IPS-11a (cell line): ENCODE measurements around the gene SMG1.
"Not testable (repeated sequence)": the region's sequence is repeated elsewhere in the genome, so short reads cannot be mapped to it uniquely, and the experiment has no call there.

Source experiments
- H3K4me3 ChIP-seq: one replicate; pipeline ENCODE4 v1.5.1; 2013; ENCODE audit warnings: low read depth, low read length, control low read depth

Gene SMG1

DNA sequence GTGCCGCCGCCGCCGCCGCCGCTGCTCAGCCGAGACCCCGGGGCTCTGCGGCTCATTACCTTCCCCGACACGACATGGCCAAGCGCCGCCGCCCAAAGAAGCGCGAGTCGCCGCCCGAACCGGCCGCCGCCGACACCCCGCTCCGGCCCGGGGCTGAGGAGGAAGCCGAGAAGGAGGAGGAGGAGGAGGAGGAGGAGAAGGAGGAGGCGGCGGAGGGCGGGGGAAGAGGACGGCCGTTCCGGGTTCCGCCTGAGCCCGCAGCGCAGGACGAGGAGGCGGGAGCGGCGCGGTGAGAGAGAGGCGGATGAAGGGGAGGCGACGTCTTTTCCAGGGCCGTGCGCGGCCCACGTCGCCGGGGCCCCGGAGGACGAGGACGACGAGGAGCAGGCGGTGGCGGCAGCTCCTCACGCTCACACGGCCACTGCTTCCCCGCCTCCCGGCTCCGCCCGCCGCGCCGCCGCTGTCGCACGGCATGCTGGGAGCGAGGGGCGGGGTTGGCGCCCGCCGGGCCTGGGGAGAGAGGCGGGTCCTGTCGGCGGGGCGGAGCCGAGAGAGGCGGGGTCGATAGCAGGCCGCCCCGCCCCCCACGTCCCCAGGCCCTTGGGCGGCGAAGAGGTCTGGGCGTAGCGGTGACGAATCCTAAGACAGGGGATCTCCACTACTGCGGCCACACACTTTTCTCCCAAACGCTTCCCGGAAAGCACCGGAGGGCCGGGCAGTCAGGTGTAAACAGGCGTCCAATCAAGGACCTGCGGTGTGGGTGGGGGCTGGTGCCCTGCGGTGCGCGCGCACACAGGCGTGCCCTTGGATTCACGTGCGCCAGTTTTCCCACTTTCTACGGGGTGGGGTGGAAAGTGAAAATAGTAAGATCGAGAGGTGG is at the start of gene SMG1:
TSS of gene SMG1 (minus strand) at position 423 of the 880 bp plus-strand sequence. CDS start at position 56, 367 bp downstream.
- peak within 1 kb of the TSS; percentile 83 for H3K4me3 ChIP-seq

DNA sequence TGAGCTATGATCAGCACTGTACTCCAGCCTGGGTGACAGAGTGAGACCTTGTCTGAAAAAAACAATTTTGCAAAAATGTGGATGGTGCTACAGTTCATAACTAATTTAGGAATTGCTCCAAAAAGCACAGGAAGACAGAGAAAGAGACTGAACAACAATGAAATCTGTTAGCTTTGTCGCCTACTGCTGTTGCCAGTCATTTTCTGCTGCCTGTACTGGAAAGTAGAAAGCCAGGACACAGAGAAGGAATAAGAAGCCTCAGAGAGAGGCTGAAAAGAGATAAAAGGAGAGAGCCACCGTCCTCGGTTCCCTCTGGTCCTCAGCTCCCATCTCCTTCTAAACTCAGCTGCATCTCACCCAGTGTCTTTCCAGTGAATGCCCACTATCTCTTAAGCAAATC is 48.9 kb upstream of the SMG1 start:
- no peak overlapping the region for H3K4me3 ChIP-seq

DNA sequence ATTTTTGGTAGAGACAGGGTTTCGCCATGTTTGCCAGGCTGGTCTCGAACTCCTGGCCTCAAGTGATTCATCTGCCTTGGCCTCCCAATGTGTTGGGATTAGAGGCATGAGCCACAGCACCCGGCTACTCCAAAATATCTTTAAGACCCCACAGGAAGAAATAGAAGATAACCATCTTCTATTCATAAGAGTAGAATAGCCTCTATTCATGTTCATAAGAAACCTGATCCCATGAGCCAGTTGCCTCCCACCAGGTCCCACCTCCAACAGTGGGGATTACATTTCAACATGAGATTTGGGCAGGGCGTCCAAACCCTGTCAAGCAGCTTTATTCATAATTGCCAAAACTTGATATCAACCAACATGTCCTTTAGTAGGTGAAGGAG is 43.6 kb upstream of the SMG1 start:
- H3K4me3 ChIP-seq = no peak overlapping the region

GRCh38 chr16:18969050-18969854 is 43.0 kb upstream of the SMG1 start:
- H3K4me3 ChIP-seq = no peak overlapping the region

- H3K4me3 ChIP-seq = no peak overlapping the region
Measured at GRCh38 chr16:18966791-18967190, 40.6 kb upstream of the SMG1 start.

GRCh38 chr16:18965555-18965954 is 39.3 kb upstream of the SMG1 start:
- no peak overlapping the region for H3K4me3 ChIP-seq

GRCh38 chr16:18959031-18959505 is 32.9 kb upstream of the SMG1 start:
- no peak overlapping the region for H3K4me3 ChIP-seq

- no peak overlapping the region for H3K4me3 ChIP-seq
Measured at GRCh38 chr16:18958621-18959029, 32.4 kb upstream of the SMG1 start.

DNA sequence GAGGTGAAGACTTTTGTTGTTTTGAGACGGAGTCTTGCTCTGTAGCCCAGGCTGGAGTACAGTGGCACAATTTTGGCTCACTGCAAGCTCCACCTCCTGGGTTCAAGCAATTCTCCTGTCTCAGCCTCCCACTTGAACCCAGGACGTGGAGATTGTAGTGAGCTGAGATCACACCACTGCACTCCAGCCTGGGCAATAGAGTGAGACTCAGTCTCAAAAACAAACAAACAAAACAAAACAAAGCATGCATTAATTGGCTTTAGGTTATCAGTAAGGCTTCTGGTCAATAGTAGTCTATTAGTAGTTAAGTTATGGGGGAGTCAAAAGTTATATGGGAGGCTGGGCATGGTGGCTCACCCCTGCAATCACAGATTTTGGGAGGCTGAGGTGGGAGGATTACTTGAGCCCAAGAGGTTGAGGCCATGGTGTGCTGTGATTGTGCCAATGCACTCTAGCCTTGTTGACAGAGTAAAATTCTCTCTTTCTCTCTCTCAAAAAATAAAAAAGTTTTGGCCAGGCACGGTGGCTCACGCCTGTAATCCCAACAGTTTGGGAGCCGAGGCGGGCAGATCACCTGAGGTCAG is 30.5 kb upstream of the SMG1 start:
- H3K4me3 ChIP-seq = not testable (repeated sequence)

GRCh38 chr16:18955874-18956580 is 29.8 kb upstream of the SMG1 start:
- not testable (repeated sequence) for H3K4me3 ChIP-seq

- no peak overlapping the region for H3K4me3 ChIP-seq
Measured at GRCh38 chr16:18953547-18953946, 27.3 kb upstream of the SMG1 start.

DNA sequence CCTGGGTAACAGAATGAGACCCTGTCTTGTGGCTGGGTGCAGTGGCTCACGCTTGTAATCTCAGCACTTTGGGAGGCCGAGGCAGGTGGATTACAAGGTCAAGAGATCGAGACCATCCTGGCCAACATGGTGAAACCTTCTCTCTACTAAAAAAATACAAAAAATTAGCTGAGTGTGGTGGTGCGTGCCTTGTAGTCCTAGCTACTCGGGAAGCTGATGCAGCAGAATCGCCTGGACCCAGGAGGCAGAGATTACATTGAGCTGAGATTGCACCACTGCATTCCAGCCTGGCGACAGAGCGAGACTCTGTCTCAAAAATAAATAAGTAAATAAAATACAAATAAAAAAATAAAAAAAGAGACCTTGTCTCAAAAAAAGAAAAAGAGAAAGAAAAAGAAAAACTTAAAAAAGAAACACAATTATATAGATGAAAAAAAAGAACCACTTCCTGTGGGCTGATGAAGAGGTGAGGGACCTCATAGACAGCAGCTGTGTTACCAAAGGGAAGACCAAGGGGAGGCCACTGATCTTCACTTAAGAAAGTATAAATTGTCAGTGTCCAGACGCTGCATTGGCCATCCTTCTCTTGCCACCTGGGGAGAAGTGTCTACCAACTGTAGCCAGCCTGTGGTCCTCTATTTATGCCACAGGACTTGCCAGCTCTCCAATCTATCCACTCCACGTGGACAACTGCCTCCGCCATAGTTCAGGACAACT is 24.4 kb upstream of the SMG1 start:
- no peak overlapping the region for H3K4me3 ChIP-seq

DNA sequence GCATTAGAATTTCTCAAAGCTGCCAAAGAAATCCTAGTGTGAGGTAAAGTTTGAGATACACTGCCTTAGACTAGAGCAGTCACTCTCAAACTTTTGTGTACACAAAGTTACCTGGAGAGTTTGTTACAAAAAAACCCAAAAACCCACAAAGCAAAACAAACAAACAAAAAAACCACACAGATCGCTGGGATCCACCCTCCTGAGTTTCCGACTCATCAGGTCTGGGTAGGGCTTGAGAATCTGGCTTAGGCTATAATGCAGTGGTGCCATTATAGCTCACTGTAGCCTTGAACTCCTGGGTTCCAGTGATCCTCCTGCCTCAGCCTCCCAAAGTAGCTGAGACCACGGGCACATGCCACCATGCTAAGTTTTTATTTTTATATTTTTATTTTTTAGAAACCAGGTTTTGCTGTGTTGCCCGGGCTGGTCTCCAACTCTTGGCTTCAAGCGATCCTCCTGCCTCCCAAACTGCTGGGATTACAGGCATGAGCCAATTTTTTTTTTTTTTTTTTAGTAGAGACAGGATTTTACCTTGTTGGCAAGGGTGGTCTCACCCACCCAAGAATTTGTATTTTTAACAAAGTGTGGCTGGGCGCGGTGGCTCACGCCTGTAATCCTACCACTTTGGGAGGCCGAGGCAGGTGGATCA is 22.3 kb upstream of the SMG1 start:
- H3K4me3 ChIP-seq = no peak overlapping the region

- H3K4me3 ChIP-seq = no peak overlapping the region
Measured at GRCh38 chr16:18945233-18945632, 19.0 kb upstream of the SMG1 start.

DNA sequence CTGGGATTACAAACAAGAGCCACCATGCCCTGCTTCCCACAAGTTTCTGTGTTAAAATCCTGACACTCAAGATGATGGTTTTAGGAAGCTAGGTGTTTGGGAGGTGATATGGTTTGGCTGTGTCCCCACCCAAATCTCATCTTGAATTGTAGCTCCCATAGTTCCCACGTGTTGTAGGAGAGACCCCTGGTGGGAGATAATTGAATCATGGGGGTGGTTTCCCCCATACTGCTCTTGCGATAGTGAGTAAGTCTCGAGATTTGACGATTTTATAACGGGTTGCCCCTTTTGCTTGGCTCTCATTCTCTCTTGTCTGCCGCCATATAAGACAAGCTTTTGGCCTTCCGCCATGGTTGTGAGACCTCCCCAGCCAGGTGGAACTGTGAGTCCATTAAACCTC is 17.2 kb upstream of the SMG1 start:
- H3K4me3 ChIP-seq = no peak overlapping the region

DNA sequence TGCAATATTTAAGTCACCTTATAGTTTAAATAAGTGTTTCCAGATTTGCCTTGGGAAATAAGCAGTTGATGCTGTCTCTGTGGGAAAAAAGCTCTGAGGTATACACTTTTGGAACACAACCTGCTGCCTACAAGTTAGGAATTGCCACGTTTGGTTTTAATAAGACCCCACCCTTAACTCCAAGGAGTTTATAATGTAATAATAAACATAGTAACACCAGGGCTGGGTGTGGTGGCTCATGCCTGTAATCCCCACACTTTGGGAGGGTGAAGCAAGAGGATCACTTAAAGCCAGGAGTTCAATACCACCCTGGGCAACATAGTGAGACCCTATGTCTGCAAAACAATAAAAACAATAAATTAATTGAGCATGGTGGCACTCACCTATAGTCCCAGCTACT is 15.9 kb upstream of the SMG1 start:
- no peak overlapping the region for H3K4me3 ChIP-seq

DNA sequence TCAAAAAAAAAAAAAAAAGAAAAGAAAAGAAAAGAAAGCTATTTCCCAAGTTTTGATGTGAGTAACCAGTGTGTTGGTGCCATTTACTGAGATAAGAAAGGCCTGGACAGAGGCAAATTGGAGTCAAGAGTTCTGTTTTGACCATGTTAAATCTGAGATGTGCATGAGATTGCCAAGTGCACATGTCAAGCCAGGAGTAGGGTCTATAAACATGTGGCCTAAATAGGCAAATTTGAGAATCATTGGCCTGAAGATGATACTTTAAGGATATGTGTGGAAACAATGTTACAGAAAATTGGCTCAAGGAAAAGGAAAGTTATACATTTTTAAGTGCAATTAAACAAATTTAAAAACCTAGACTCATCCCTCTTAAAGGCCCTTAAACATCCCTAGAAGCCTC is 15.3 kb upstream of the SMG1 start:
- no peak overlapping the region for H3K4me3 ChIP-seq

DNA sequence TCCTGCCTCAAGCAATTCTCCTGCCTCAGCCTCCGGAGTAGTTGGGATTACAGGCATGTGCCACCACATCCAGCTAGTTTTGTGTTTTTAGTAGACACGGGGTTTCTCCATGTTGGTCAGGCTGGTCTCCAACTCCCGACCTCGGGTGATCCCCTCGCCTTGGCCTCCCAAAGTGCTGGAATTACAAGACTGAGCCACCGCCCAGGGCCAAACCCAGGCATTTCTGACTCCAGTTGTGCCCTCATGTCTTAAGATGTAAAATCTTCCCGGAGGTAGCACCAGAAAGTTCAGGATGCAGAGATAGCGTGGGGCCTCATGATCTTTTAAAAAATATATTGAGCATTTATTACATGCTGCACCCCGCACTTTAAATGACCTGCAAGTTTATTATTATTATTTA is 12.8 kb upstream of the SMG1 start:
- no peak overlapping the region for H3K4me3 ChIP-seq

DNA sequence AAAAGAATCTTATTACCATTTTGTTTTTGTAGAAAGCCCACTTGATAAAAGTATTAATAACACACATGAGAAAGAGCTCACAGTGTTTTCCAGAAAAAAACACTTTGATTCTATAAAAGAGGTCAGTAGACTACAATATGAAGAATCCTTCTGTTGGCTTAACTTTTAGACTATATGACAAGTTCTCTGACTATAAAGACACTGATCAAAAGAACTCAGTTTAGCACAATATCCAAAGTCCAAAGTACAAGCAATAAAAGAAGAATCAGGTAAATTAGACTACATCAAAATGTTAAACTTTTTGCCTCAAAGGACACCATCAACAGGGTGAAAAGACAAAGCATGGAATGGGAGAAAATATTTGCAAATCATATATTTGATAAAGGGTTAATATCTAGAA is 11.2 kb upstream of the SMG1 start:
- H3K4me3 ChIP-seq = no peak overlapping the region
